Stimulated activated CD8-positive, alpha-beta memory T cell treated with anti-CD3 and anti-CD28 coated beads, Interleukin-15, amount 100 ng/mL, for 48 hours (primary cell): ENCODE measurements around the gene ABCB6.
"Not testable (repeated sequence)": the region's sequence is repeated elsewhere in the genome, so short reads cannot be mapped to it uniquely, and the experiment has no call there.

ENCODE experiments used
- DNase-seq, 2 donors: peaks; one replicate each; pipeline ENCODE4 v3.0.0-alpha.2; 2020; ENCODE audit warnings: low read depth in 2 of 2

ABCB6 gene

GRCh38 chr2:219218732-219219701 lies at the start of gene ABCB6:
TSS of gene ABCB6 (minus strand) at chr2:219218958. CDS start at chr2:219218673, 285 bp downstream.
- peak; percentile 79 to 86 for DNase-seq

- DNase-seq = no peak
Measured at GRCh38 chr2:219268294-219268693, 49.5 kb upstream of the ABCB6 start.

GRCh38 chr2:219266886-219267285 lies 48.1 kb upstream of the ABCB6 start:
- no peak for DNase-seq

- DNase-seq = no peak
Measured at GRCh38 chr2:219266232-219266631, 47.5 kb upstream of the ABCB6 start.

GRCh38 chr2:219261024-219261855 lies 42.5 kb upstream of the ABCB6 start:
- no peak for DNase-seq

- DNase-seq = not testable (repeated sequence)
Measured at GRCh38 chr2:219258942-219259341, 40.2 kb upstream of the ABCB6 start.

- DNase-seq = no peak
Measured at GRCh38 chr2:219254590-219255201, 35.9 kb upstream of the ABCB6 start.

- DNase-seq = peak; percentile 84 to 87
Measured at GRCh38 chr2:219253753-219254589, 35.2 kb upstream of the ABCB6 start, which contains the start of gene TUBA4A. TSS of gene TUBA4A (minus strand) at chr2:219253918. CDS start at chr2:219253858, 60 bp downstream.

- DNase-seq = no peak
Measured at GRCh38 chr2:219252900-219253752, 34.4 kb upstream of the ABCB6 start, which contains the start of gene TUBA4B. TSS of gene TUBA4B (plus strand) at chr2:219253243. CDS start at chr2:219253408, 165 bp downstream.

- no peak for DNase-seq
Measured at GRCh38 chr2:219252570-219252899, 33.8 kb upstream of the ABCB6 start.

GRCh38 chr2:219252084-219252483 lies 33.3 kb upstream of the ABCB6 start:
- DNase-seq = no peak

GRCh38 chr2:219251656-219252055 lies 32.9 kb upstream of the ABCB6 start:
- DNase-seq = no peak

- no peak for DNase-seq
Measured at GRCh38 chr2:219250049-219250781, 31.5 kb upstream of the ABCB6 start.

- DNase-seq = no peak
Measured at GRCh38 chr2:219249203-219249980, 30.6 kb upstream of the ABCB6 start.

- no peak for DNase-seq
Measured at GRCh38 chr2:219248845-219249202, 30.1 kb upstream of the ABCB6 start.

GRCh38 chr2:219247678-219248642 lies 29.2 kb upstream of the ABCB6 start:
- peak; percentile 53 to 63 for DNase-seq

GRCh38 chr2:219246559-219246958 lies 27.8 kb upstream of the ABCB6 start:
- no peak for DNase-seq

- DNase-seq = no peak
Measured at GRCh38 chr2:219245899-219246230, 27.1 kb upstream of the ABCB6 start.
